K562 (cell line): ENCODE measurements around the gene FRMD7. TPM values are rescaled to one million over a fixed set of nuclear protein-coding genes. Genes with fewer than 3 reads are reported as not detected.

Source experiments
- ATAC-seq: fragments of 200-7000 bp; cut with Tn5 transposase; 3 replicates; pipeline ENCODE4 v1.9.1; 2020; ENCODE audit warnings: moderate library complexity
- BruUV-seq: library from RNA; stranded (reverse); fragments of 400-500 nt; replicated peaks from 2 replicates; lab custom pipeline; 2021; lab: Mats Ljungman, UMichigan
- CTCF ChIA-PET: fragments of 300-600 bp; formaldehyde crosslinking; extraction: SDS; loops from one replicate; lab custom pipeline; 2021; ENCODE audit warnings: low intra/inter-chr PET ratio; lab: Yijun Ruan, JAX
- POLR2A ChIA-PET: fragments of 300-600, 350-650 bp; sonication (Branson Sonifier 250); formaldehyde crosslinking; extraction: SDS; loops from one replicate; lab custom pipeline; 2021; ENCODE audit warnings: antibody characterized with exemption, inconsistent platforms; lab: Yijun Ruan, JAX
- DNase-seq, 4 experiments: peaks; one replicate each; pipeline versions ENCODE4 v3.0.0 to v3.0.0-alpha.2; 2011 to 2018; ENCODE audit warnings: low spot score in 3 of 4, mixed read lengths in 3 of 4; ENCODE audit errors: extremely low read depth in 1 of 4
- FAIRE-seq: peaks from 2 replicates; lab custom pipeline; 2011; peaks lifted over from hg19 to GRCh38; lab: Jason Lieb, UNC
- H2AFZ ChIP-seq: 2 replicates; pipeline ENCODE4 v1.6.0; 2011; ENCODE audit warnings: low read depth, low read length, control low read depth, inconsistent platforms
- H3K27ac ChIP-seq: fragments of 200-600 bp; 3 replicates; pipeline ENCODE4 v1.8.0; 2011; ENCODE audit warnings: low read depth, mild to moderate bottlenecking, control low read depth, inconsistent platforms, low read length, moderate library complexity, mixed read lengths; ENCODE audit errors: extremely low read depth
- H3K27me3 ChIP-seq, 2 experiments: fragments of 300-600 bp in 1 of 2; 2 replicates in 1 of 2; 3 replicates in 1 of 2; pipeline versions ENCODE4 v1.6.0 to v1.8.0; 2011; ENCODE audit warnings: inconsistent platforms in 2 of 2, low read length in 2 of 2, mild to moderate bottlenecking in 1 of 2, mixed read lengths in 1 of 2, moderate library complexity in 1 of 2; ENCODE audit not compliant: control insufficient read depth in 2 of 2, insufficient read depth in 2 of 2
- H3K36me3 ChIP-seq: fragments of 300-600 bp; 3 replicates; pipeline ENCODE4 v1.8.0; 2011; ENCODE audit warnings: mild to moderate bottlenecking, low read length, inconsistent platforms; ENCODE audit not compliant: control insufficient read depth, insufficient read depth
- H3K4me1 ChIP-seq, 2 experiments: fragments of 200-600 bp in 1 of 2; replicated peaks in 1 of 2; 2 replicates in 1 of 2; 3 replicates in 1 of 2; pipeline versions ENCODE4 v1.5.1 to v1.8.0; 2011; ENCODE audit warnings: inconsistent platforms in 2 of 2, low read length in 2 of 2, mild to moderate bottlenecking in 1 of 2, mixed read lengths in 1 of 2, moderate library complexity in 1 of 2; ENCODE audit not compliant: control insufficient read depth in 2 of 2, insufficient read depth in 2 of 2
- H3K4me2 ChIP-seq: 2 replicates; pipeline ENCODE4 v1.6.1; 2011; ENCODE audit warnings: low read length, control low read depth, inconsistent platforms, mixed read lengths; ENCODE audit not compliant: insufficient read depth
- H3K4me3 ChIP-seq: fragments of 200-600 bp; sonication (generic), shearing (Covaris generic); 2 replicates; pipeline ENCODE4 v1.5.1; 2016; ENCODE audit warnings: control low read depth, inconsistent platforms
- H3K79me2 ChIP-seq: fragments of 200-600 bp; 3 replicates; pipeline ENCODE4 v1.8.0; 2011; ENCODE audit warnings: low read length, inconsistent platforms; ENCODE audit not compliant: control insufficient read depth, insufficient read depth
- H3K9ac ChIP-seq, 2 experiments: 2 replicates each; pipeline versions ENCODE4 v1.6.0 to v1.6.1; 2011; ENCODE audit warnings: low read depth in 2 of 2, low read length in 2 of 2, control low read depth in 1 of 2, inconsistent platforms in 1 of 2, mild to moderate bottlenecking in 1 of 2, mixed read lengths in 1 of 2; ENCODE audit not compliant: insufficient read depth in 1 of 2
- H3K9me1 ChIP-seq: one replicate; pipeline ENCODE4 v1.6.0; 2011; ENCODE audit warnings: inconsistent platforms, mild to moderate bottlenecking, low read length, moderate library complexity; ENCODE audit not compliant: control insufficient read depth, insufficient read depth
- H3K9me3 ChIP-seq: replicated peaks from 2 replicates; pipeline ENCODE4 v1.5.1; 2011; ENCODE audit warnings: low read depth, low read length, inconsistent platforms; ENCODE audit not compliant: control insufficient read depth, insufficient read depth
- H4K20me1 ChIP-seq: replicated peaks from 2 replicates; pipeline ENCODE4 v1.6.1; 2011; ENCODE audit warnings: low read length, inconsistent platforms, mixed read lengths; ENCODE audit not compliant: control insufficient read depth, insufficient read depth
- EHMT2 ChIP-seq: fragments of 450-650 bp; IDR thresholded peaks from 2 replicates; pipeline ENCODE4 v1.6.1; 2018; ENCODE audit warnings: antibody characterized with exemption
- ERF ChIP-seq: fragments of 450-650 bp; formaldehyde crosslinking; IDR thresholded peaks from 2 replicates; pipeline ENCODE4 v1.4.0; 2020; ENCODE audit warnings: mild to moderate bottlenecking, mixed read lengths
- KLF10 ChIP-seq: fragments of 250-450 bp; sonication (Bioruptor Pico); IDR thresholded peaks from 2 replicates; pipeline ENCODE4 v1.6.1; 2021; ENCODE audit warnings: matching md5 sums
- MED1 ChIP-seq: sonication (generic); formaldehyde crosslinking; IDR thresholded peaks from 2 replicates; pipeline ENCODE4 v1.8.1; 2023; ENCODE audit warnings: missing genetic modification reagents, borderline replicate concordance
- NFIC ChIP-seq: fragments of 450-650 bp; IDR thresholded peaks from 2 replicates; pipeline ENCODE4 v1.6.1; 2017; ENCODE audit warnings: mild to moderate bottlenecking, inconsistent platforms
- PCBP2 ChIP-seq: fragments of 200-400 bp; formaldehyde crosslinking; IDR thresholded peaks from 2 replicates; pipeline ENCODE4 v1.6.1; 2018; ENCODE audit warnings: low read length, low read depth, mild to moderate bottlenecking, moderate library complexity; ENCODE audit not compliant: poor library complexity, severe bottlenecking
- POLR2AphosphoS5 ChIP-seq: IDR thresholded peaks from 2 replicates; pipeline ENCODE4 v1.6.1; 2011; ENCODE audit warnings: mild to moderate bottlenecking, low read depth, low read length, moderate library complexity; ENCODE audit not compliant: control insufficient read depth, insufficient read depth
- RBM22 ChIP-seq: fragments of 200-400 bp; formaldehyde crosslinking; IDR thresholded peaks from 2 replicates; pipeline ENCODE4 v1.6.1; 2018; ENCODE audit warnings: low read length, low read depth; ENCODE audit not compliant: poor library complexity, severe bottlenecking
- SMARCA5 ChIP-seq: fragments of 450-650 bp; IDR thresholded peaks from 2 replicates; pipeline ENCODE4 v1.6.1; 2016
- THRAP3 ChIP-seq: fragments of 450-650 bp; IDR thresholded peaks from 2 replicates; pipeline ENCODE4 v1.6.1; 2016; ENCODE audit warnings: mild to moderate bottlenecking, inconsistent platforms, borderline replicate concordance
- YY1 ChIP-seq, 3 experiments: IDR thresholded peaks; 2 replicates each; pipeline ENCODE4 v1.6.1; 2011; ENCODE audit warnings: low read length in 2 of 3, mild to moderate bottlenecking in 2 of 3, moderate library complexity in 2 of 3, borderline replicate concordance in 1 of 3, control low read depth in 1 of 3, low read depth in 1 of 3; ENCODE audit not compliant: insufficient read depth in 3 of 3, insufficient replicate concordance in 2 of 3, control insufficient read depth in 1 of 3, insufficient read length in 1 of 3; ENCODE audit errors: extremely low read depth in 1 of 3
- ZFP1 ChIP-seq: fragments of 450-650 bp; formaldehyde crosslinking; IDR thresholded peaks from 2 replicates; pipeline ENCODE4 v1.4.0; 2020; ENCODE audit warnings: mild to moderate bottlenecking, mixed read lengths
- ZNF639 ChIP-seq, 2 experiments: fragments of 200-800 bp in 1 of 2; sonication (Bioruptor generic) in 1 of 2; sonication (generic) in 1 of 2; formaldehyde crosslinking in 1 of 2; IDR thresholded peaks in 1 of 2; conservative IDR thresholded peaks in 1 of 2; 2 replicates each; pipeline versions ENCODE4 v1.5.0 to v1.6.1; 2016 to 2020; ENCODE audit warnings: missing compliant biosample characterization in 1 of 2, missing genetic modification characterization in 1 of 2, missing genetic modification reagents in 1 of 2
- WGBS: fragments of 100-300 bp; shearing (Covaris generic); methylation state at CpG from one replicate; pipeline ENCODE4 v1.1.6; 2016; ENCODE audit warnings: low coverage, mixed read lengths; ENCODE audit not compliant: insufficient coverage; ENCODE audit errors: missing lambda C conversion rate; 5-methylcytosine and 5-hydroxymethylcytosine counted together
- in situ Hi-C: fragments of 300-500 bp; cut with MboI; formaldehyde crosslinking; loops from 4 replicates; pipeline ENCODE4 v1.15.0; 2018; ENCODE audit warnings: inconsistent platforms, mixed read lengths
- intact Hi-C: fragments of 100-400 bp; cut with micrococcal nuclease; formaldehyde crosslinking; loops from 2 replicates; pipeline ENCODE4 v1.14.2; 2022
- polyA plus RNA-seq, 8 experiments: library from polyadenylated mRNA; depleted of rRNA in 4 of 8; stranded (reverse) in 5 of 8; unstranded in 3 of 8; fragments of >200 nt; fragmentation: Nextera tagmentation in 2 of 8; fragmentation: Illumina TruSeq in 1 of 8; extraction: Ambion mirVana in 2 of 8; extraction: Trizol in 1 of 8; gene quantifications; 2 replicates each; pipeline versions ENCODE4 v1.2.1 to v1.2.3, GENCODE V29; 2011 to 2014; ENCODE audit warnings: inconsistent platforms in 1 of 8, missing spikeins in 1 of 8
- total RNA-seq, 7 experiments: library from RNA; depleted of rRNA in 6 of 7; stranded (reverse); fragments of >200 nt in 6 of 7; fragmentation: Illumina TruSeq in 2 of 7; extraction: Trizol in 2 of 7; gene quantifications; 2 replicates each; pipeline versions ENCODE4 v1.2.1 to v1.2.3, GENCODE V29; 2011 to 2021; ENCODE audit warnings: low replicate concordance in 1 of 7
- TF ChIP-seq, protein P1 (sequence below): fragments of 450-650 bp; formaldehyde crosslinking; IDR thresholded peaks from 2 replicates; pipeline ENCODE4 v1.4.0; 2020; ENCODE audit warnings: mild to moderate bottlenecking, moderate library complexity

The FRMD7 gene
- total and polyA plus RNA-seq, 9 of the 15 experiments (the other 6 are each of a cell fraction or from before 2014, with no cell fraction given), result 0.06 to 0.09 TPM; not detected in 7

DNA sequence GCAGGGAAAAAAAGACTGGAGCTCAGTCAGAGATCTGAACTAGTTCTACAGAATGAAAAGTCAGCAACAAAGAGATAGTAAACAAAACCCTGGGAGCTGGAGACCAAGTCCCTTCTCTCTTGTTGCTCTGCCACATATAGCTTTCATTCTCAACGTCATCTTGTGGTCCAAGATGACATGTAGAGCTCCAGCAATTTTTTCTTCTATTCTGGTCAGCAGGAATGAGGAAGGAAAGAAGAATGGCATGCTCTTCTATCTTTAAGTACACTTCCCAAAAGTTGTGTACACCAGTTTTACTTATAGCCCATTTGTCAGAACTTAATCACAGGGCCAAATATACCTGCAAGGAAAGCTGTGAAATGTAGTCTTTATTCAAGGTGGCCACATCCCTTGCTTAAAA is 45.8 kb upstream of the FRMD7 start:
- Histone ChIP-seq H3K4me1 (no peaks in the 10 kb centered on the region), H2AFZ (no peak overlapping the region), H3K27ac (no peak overlapping the region), H3K9me3 (no peaks in the 10 kb centered on the region; the same call in 1 of the 2 replicates), H3K36me3 (no peaks in the 10 kb centered on the region), H3K9ac (no peak overlapping the region), H4K20me1 (no peaks in the 10 kb centered on the region), H3K9me1 (no peaks in the 10 kb centered on the region), H3K4me2 (no peak overlapping the region), H3K79me2 (no peaks in the 10 kb centered on the region), H3K4me3 (no peak overlapping the region), H3K27me3 (peaks cover 0 to 3% of the 10 kb centered on the region in 2 experiments; a peak in 1 of 5 replicates)
- CTCF ChIA-PET, result no interaction called here
- no TSS peak for BruUV-seq
- in situ Hi-C loops, result no loop called here
- POLR2A ChIA-PET, result interaction anchor here (0.6 kb wide), 2 partner anchors 45 to 442 kb away, joined by 3 to 4 read pairs; no protein-coding TSS in a partner anchor
- no peak for DNase-seq
- no peak for ATAC-seq
- WGBS, result 0% methylated on average over 1 of the region's 1 CpG
- FAIRE-seq, result no peak
- intact Hi-C loops, result no loop called here
- no peak for TF ChIP-seq KLF10
- no peak for TF ChIP-seq MED1 (CRISPR knock-in tag)
- no peak for TF ChIP-seq SMARCA5
- TF ChIP-seq PCBP2, result no peak
- TF ChIP-seq NFIC, result no peak
- no peak for TF ChIP-seq RBM22
- TF ChIP-seq, protein P1, sequence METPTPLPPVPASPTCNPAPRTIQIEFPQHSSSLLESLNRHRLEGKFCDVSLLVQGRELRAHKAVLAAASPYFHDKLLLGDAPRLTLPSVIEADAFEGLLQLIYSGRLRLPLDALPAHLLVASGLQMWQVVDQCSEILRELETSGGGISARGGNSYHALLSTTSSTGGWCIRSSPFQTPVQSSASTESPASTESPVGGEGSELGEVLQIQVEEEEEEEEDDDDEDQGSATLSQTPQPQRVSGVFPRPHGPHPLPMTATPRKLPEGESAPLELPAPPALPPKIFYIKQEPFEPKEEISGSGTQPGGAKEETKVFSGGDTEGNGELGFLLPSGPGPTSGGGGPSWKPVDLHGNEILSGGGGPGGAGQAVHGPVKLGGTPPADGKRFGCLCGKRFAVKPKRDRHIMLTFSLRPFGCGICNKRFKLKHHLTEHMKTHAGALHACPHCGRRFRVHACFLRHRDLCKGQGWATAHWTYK (CRISPR knock-in tag), result no peak
- no peak for TF ChIP-seq ZFP1 (CRISPR knock-in tag)
- TF ChIP-seq ZNF639 (CRISPR knock-in tag; conservative IDR thresholded peaks at IDR 0.05 in 1 of 2, IDR thresholded peaks at IDR 0.05 in 1 of 2), result no peak
- TF ChIP-seq POLR2AphosphoS5, result no peak
- TF ChIP-seq YY1 (IDR thresholded peaks at IDR 0.05; ENCODE audit: borderline replicate concordance in 1 of 3, control insufficient read depth in 1 of 3, extremely low read depth in 1 of 3, insufficient read depth in 3 of 3, insufficient read length in 1 of 3, insufficient replicate concordance in 2 of 3, low read depth in 1 of 3, low read length in 2 of 3), result no peak
- no peak for TF ChIP-seq EHMT2
- TF ChIP-seq THRAP3, result no peak
- TF ChIP-seq ERF, result no peak
